B cell (primary cell): ENCODE measurements around the gene HHAT. TPM values are rescaled to one million over a fixed set of nuclear protein-coding genes. Genes with fewer than 3 reads are reported as not detected.

Experiments used
- ATAC-seq: fragments of 200-7000 bp; cut with Tn5 transposase; one replicate; pipeline ENCODE4 v1.10.0; 2021; ENCODE audit warnings: low read depth, mild to moderate bottlenecking, moderate number of reproducible peaks, moderate library complexity
- CTCF ChIA-PET: fragments of 350-600 bp; sonication (Branson Sonifier 250); formaldehyde crosslinking; loops from one replicate; lab custom pipeline; 2021; ENCODE audit warnings: antibody characterized with exemption, inconsistent platforms; lab: Charles Lee
- POLR2A ChIA-PET: fragments of 350-600 bp; sonication (Branson Sonifier 250); formaldehyde crosslinking; loops from one replicate; lab custom pipeline; 2021; ENCODE audit warnings: antibody characterized with exemption; lab: Charles Lee
- DNase-seq: peaks from one replicate; pipeline ENCODE4 v3.0.0; 2013
- H2AFZ ChIP-seq: 2 replicates; pipeline ENCODE4 v1.6.1; 2012; ENCODE audit warnings: mild to moderate bottlenecking, low read depth, low read length; ENCODE audit not compliant: insufficient read depth, poor library complexity, severe bottlenecking
- H3K27ac ChIP-seq, 2 donors: 1 replicate in 1 of 2; 2 replicates in 1 of 2; pipeline ENCODE4 v1.5.1; 2012 to 2013; ENCODE audit warnings: low read length in 2 of 2, mild to moderate bottlenecking in 2 of 2, moderate library complexity in 1 of 2
- H3K27me3 ChIP-seq, 4 experiments: fragments of 200-600 bp in 1 of 4; sonication (generic) in 1 of 4; replicated peaks in 1 of 4; 1 replicate in 2 of 4; 2 replicates in 2 of 4; pipeline versions ENCODE4 v1.6.1 to v1.7.0; 2013 to 2016; ENCODE audit warnings: low read length in 3 of 4, mild to moderate bottlenecking in 2 of 4, mixed read lengths in 1 of 4, moderate library complexity in 1 of 4; ENCODE audit not compliant: insufficient read depth in 4 of 4, control insufficient read depth in 3 of 4; ENCODE audit errors: control extremely low read depth in 1 of 4
- H3K36me3 ChIP-seq, 2 experiments: replicated peaks in 1 of 2; 1 replicate in 1 of 2; 2 replicates in 1 of 2; pipeline versions ENCODE4 v1.6.1 to v1.7.1; 2013; ENCODE audit warnings: low read length in 1 of 2; ENCODE audit not compliant: insufficient read depth in 2 of 2, control insufficient read depth in 1 of 2; ENCODE audit errors: control extremely low read depth in 1 of 2, extremely low read depth in 1 of 2
- H3K4me1 ChIP-seq, 2 donors: fragments of 200-600 bp in 1 of 2; sonication (generic) in 1 of 2; 1 replicate in 1 of 2; 2 replicates in 1 of 2; pipeline versions ENCODE4 v1.5.1 to v1.6.1; 2013 to 2017; ENCODE audit warnings: low read length in 2 of 2; ENCODE audit not compliant: control insufficient read depth in 2 of 2, insufficient read depth in 2 of 2
- H3K4me2 ChIP-seq: replicated peaks from 2 replicates; pipeline ENCODE3; 2012; ENCODE audit warnings: mild to moderate bottlenecking, low read depth, low read length; ENCODE audit not compliant: poor library complexity, severe bottlenecking
- H3K4me3 ChIP-seq, 5 experiments: fragments of 200-600 bp in 1 of 5; sonication (generic) in 1 of 5; 1 replicate in 3 of 5; 2 replicates in 2 of 5; pipeline versions ENCODE4 v1.5.1 to v1.7.0; 2011 to 2016; ENCODE audit warnings: low read length in 4 of 5, mild to moderate bottlenecking in 4 of 5, low read depth in 2 of 5, control low read depth in 1 of 5, moderate library complexity in 1 of 5; ENCODE audit not compliant: insufficient read depth in 1 of 5; ENCODE audit errors: control extremely low read depth in 1 of 5, extremely low read depth in 1 of 5
- H3K79me2 ChIP-seq: fragments of 200-600 bp; sonication (generic); one replicate; pipeline ENCODE4 v1.6.0; 2016; ENCODE audit warnings: low read length; ENCODE audit not compliant: control insufficient read depth, insufficient read depth
- H3K9ac ChIP-seq: fragments of 200-600 bp; sonication (generic); 2 replicates; pipeline ENCODE4 v1.6.1; 2017; ENCODE audit warnings: mild to moderate bottlenecking, low read length, moderate library complexity
- H3K9me3 ChIP-seq, 3 donors: one replicate each; pipeline versions ENCODE4 v1.6.1 to v1.7.1; 2013; ENCODE audit warnings: low read length in 2 of 3; ENCODE audit not compliant: control insufficient read depth in 2 of 3, insufficient read depth in 1 of 3; ENCODE audit errors: control extremely low read depth in 1 of 3
- H4K20me1 ChIP-seq: 2 replicates; pipeline ENCODE4 v1.6.0; 2012; ENCODE audit warnings: mild to moderate bottlenecking, low read length; ENCODE audit not compliant: insufficient read depth, control insufficient read depth, poor library complexity, severe bottlenecking
- H3K27ac Mint-ChIP-seq: one replicate; pipeline ENCODE4 v1.8.0; 2021; ENCODE audit warnings: mixed read lengths
- H3K27me3 Mint-ChIP-seq: one replicate; pipeline ENCODE4 v1.8.0; 2021; ENCODE audit warnings: mixed read lengths
- H3K4me1 Mint-ChIP-seq: one replicate; pipeline ENCODE4 v1.8.0; 2021; ENCODE audit warnings: mixed read lengths
- H3K4me3 Mint-ChIP-seq: one replicate; pipeline ENCODE4 v1.8.0; 2021; ENCODE audit warnings: mixed read lengths
- H3K9me3 Mint-ChIP-seq: one replicate; pipeline ENCODE4 v1.8.0; 2022; ENCODE audit warnings: mixed read lengths; ENCODE audit not compliant: insufficient read depth
- EZH2 ChIP-seq: IDR thresholded peaks from 2 replicates; pipeline ENCODE4 v1.6.1; 2012; ENCODE audit warnings: borderline replicate concordance, low read depth, mild to moderate bottlenecking, moderate library complexity, low read length; ENCODE audit not compliant: insufficient read depth, poor library complexity, severe bottlenecking
- WGBS: methylation state at CpG from one replicate; pipeline ENCODE4 v1.1.5; 2013; ENCODE audit warnings: missing lambda C conversion rate; ENCODE audit not compliant: insufficient coverage; 5-methylcytosine and 5-hydroxymethylcytosine counted together
- intact Hi-C: fragments of 100-400 bp; cut with micrococcal nuclease; formaldehyde crosslinking; loops from one replicate; pipeline ENCODE4 v1.10.0; 2022
- polyA plus RNA-seq: library from polyadenylated mRNA; depleted of rRNA; stranded (reverse); fragments of >200 nt; gene quantifications from 2 replicates; pipeline ENCODE4 v1.2.3, GENCODE V29; 2012
- total RNA-seq, 2 donors: library from RNA; stranded (reverse); fragments of 120-200 nt in 1 of 2; gene quantifications; 1 replicate in 1 of 2; 2 replicates in 1 of 2; pipeline versions ENCODE4 v1.2.3 to v1.2.4, GENCODE V29; 2013 to 2022
- TF ChIP-seq, protein P1 (sequence below): fragments of 200-600 bp; IDR thresholded peaks from one replicate; pipeline ENCODE4 v1.8.0; 2022; ENCODE audit warnings: antibody characterized with exemption, mild to moderate bottlenecking

HHAT gene
- total and polyA plus RNA-seq, 2 donors (not counting 1 experiment from before 2014, with no cell fraction given): 4.0 to 28.2 TPM

DNA sequence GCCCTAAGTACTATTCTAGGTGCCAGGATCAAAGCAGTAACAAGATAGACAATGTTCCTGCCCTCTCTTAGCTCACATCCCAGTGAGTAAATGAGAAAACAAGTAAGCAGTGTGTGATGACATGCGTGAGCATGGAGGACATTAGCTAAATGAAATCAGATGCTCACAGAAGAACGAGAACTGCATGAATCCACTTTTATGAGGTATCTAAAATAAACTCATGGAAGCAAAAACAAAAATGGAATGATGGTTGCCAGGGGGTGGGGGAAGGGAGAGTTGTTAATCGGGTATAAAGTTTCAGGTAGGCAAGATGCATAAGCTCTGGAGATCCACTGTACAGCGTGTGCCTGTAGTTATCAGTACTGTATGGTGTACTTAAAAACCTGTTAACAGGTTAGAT is 195.1 kb downstream of the HHAT start:
- Histone ChIP-seq H3K9me3 (no peaks in the 10 kb centered on the region), H3K27ac (no peak overlapping the region), H3K4me3 (no peak overlapping the region), H3K4me1 (no peaks in the 10 kb centered on the region), H3K9ac (no peak overlapping the region), H3K4me2 (no peak overlapping the region), H2AFZ (no peak overlapping the region), H3K27me3 (no peaks in the 10 kb centered on the region), H3K79me2 (no peaks in the 10 kb centered on the region), H3K36me3 (no peaks in the 10 kb centered on the region), H4K20me1 (no peaks in the 10 kb centered on the region)
- no CpG with 5 or more reads among the region's 4 CpGs for WGBS
- DNase-seq (no peak), ATAC-seq (no peak)
- ChIA-PET POLR2A (no interaction called here), CTCF (no interaction called here)
- no peak for TF ChIP-seq EZH2
- TF ChIP-seq, protein P1, sequence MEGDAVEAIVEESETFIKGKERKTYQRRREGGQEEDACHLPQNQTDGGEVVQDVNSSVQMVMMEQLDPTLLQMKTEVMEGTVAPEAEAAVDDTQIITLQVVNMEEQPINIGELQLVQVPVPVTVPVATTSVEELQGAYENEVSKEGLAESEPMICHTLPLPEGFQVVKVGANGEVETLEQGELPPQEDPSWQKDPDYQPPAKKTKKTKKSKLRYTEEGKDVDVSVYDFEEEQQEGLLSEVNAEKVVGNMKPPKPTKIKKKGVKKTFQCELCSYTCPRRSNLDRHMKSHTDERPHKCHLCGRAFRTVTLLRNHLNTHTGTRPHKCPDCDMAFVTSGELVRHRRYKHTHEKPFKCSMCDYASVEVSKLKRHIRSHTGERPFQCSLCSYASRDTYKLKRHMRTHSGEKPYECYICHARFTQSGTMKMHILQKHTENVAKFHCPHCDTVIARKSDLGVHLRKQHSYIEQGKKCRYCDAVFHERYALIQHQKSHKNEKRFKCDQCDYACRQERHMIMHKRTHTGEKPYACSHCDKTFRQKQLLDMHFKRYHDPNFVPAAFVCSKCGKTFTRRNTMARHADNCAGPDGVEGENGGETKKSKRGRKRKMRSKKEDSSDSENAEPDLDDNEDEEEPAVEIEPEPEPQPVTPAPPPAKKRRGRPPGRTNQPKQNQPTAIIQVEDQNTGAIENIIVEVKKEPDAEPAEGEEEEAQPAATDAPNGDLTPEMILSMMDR: no peak
- no peaks in the 10 kb centered on the region for H3K27me3 Mint-ChIP-seq
- H3K4me1 Mint-ChIP-seq: no peaks in the 10 kb centered on the region
- H3K4me3 Mint-ChIP-seq: no peak overlapping the region
- H3K27ac Mint-ChIP-seq: no peak overlapping the region
- intact Hi-C loops: no loop called here
- no peaks in the 10 kb centered on the region for H3K9me3 Mint-ChIP-seq

DNA sequence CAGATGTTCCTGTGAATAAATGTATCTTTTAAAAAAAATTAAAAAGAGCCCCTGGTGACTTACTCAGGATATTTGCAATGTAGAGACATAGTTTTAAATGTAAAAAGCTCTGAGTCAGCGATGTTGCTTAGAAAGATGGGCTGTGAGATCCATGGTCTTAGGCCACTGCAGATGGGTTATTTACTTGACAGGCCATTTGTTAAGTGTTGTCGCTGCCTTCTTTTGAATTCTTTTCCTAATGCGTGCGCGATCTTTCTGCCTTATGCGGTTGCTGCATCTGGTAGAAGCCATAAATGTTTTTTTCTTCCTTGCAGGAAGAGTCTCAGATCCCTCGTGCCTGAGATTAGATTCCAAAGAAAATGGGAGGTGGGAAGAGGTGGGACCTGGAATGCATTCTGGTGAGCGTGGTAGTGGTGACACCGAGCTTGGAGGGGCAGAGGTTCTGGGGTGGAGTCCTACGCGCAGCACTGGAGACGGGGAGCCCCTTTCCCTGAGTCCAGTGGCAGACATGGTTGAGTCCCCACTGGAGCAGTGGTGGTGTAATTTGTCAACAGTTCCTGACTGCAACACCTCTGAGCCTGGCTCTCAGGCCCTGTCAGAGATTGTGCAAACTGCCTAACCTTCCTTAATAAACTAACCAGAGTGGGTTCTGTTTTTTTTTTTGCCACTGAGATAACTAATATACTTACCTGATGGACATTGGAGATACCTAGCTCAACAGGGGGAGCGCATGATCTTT is 197.2 kb downstream of the HHAT start:
- H3K27me3 ChIP-seq: no peaks in the 10 kb centered on the region
- H3K4me3 Mint-ChIP-seq: no peak overlapping the region
- WGBS: 91% methylated on average over 9 of the region's 13 CpGs
- no peaks in the 10 kb centered on the region for H3K79me2 ChIP-seq
- H3K4me1 ChIP-seq: no peaks in the 10 kb centered on the region
- no peaks in the 10 kb centered on the region for H4K20me1 ChIP-seq
- no peaks in the 10 kb centered on the region for H3K9me3 ChIP-seq
- TF ChIP-seq EZH2: no peak
- TF ChIP-seq, protein P1: no peak
- ChIA-PET POLR2A (no interaction called here), CTCF (no interaction called here)
- H3K4me1 Mint-ChIP-seq: no peaks in the 10 kb centered on the region
- ATAC-seq (no peak), DNase-seq (no peak)
- H3K36me3 ChIP-seq: no peaks in the 10 kb centered on the region
- no peaks in the 10 kb centered on the region for H3K27me3 Mint-ChIP-seq
- H3K9me3 Mint-ChIP-seq: no peaks in the 10 kb centered on the region
- no peak overlapping the region for H2AFZ ChIP-seq
- H3K9ac ChIP-seq: no peak overlapping the region
- H3K4me3 ChIP-seq: no peak overlapping the region
- H3K27ac Mint-ChIP-seq: no peak overlapping the region
- H3K27ac ChIP-seq: no peak overlapping the region
- intact Hi-C loops: no loop called here
- no peak overlapping the region for H3K4me2 ChIP-seq
